Activated CD8-positive, alpha-beta T cell treated with anti-CD3 and anti-CD28 coated beads for 36 hours (primary cell): Measurements from ENCODE around the gene FANCE. TPM values are rescaled to one million over a fixed set of nuclear protein-coding genes. Genes with fewer than 3 reads are reported as not detected.

Experiments
- ATAC-seq: fragments of 200-7000 bp; cut with Tn5 transposase; one replicate; pipeline ENCODE4 v1.10.0; 2021; ENCODE audit warnings: mild to moderate bottlenecking, moderate library complexity
- CTCF ChIA-PET: fragments of 350-600 bp; sonication (Branson Sonifier 250); formaldehyde crosslinking; loops from one replicate; lab custom pipeline; 2021; ENCODE audit warnings: antibody characterized with exemption; lab: Charles Lee
- POLR2A ChIA-PET: fragments of 350-600 bp; sonication (Branson Sonifier 250); formaldehyde crosslinking; loops from one replicate; lab custom pipeline; 2021; ENCODE audit warnings: antibody characterized with exemption; lab: Charles Lee
- DNase-seq: peaks from one replicate; pipeline ENCODE4 v3.0.0-alpha.2; 2020
- H3K27ac Mint-ChIP-seq: one replicate; pipeline ENCODE4 v1.8.0; 2021; ENCODE audit warnings: mild to moderate bottlenecking, mixed read lengths
- H3K27me3 Mint-ChIP-seq: one replicate; pipeline ENCODE4 v1.8.0; 2021; ENCODE audit warnings: mixed read lengths
- H3K36me3 Mint-ChIP-seq: one replicate; pipeline ENCODE4 v1.8.0; 2021; ENCODE audit warnings: low read depth, mixed read lengths
- H3K4me1 Mint-ChIP-seq: one replicate; pipeline ENCODE4 v1.8.0; 2021; ENCODE audit warnings: low read depth, mixed read lengths
- H3K4me3 Mint-ChIP-seq: one replicate; pipeline ENCODE4 v1.8.0; 2021; ENCODE audit warnings: mild to moderate bottlenecking, moderate library complexity, mixed read lengths
- H3K9me3 Mint-ChIP-seq: one replicate; pipeline ENCODE4 v1.8.0; 2021; ENCODE audit warnings: mixed read lengths
- CTCF ChIP-seq: fragments of 200-600 bp; IDR thresholded peaks from one replicate; pipeline ENCODE4 v1.8.0; 2022; ENCODE audit warnings: antibody characterized with exemption, mild to moderate bottlenecking
- intact Hi-C: fragments of 100-400 bp; cut with micrococcal nuclease; formaldehyde crosslinking; loops from one replicate; pipeline ENCODE4 v1.10.0; 2022
- total RNA-seq, 2 experiments: library from RNA; stranded (reverse); gene quantifications; one replicate each; pipeline ENCODE4 v1.2.3, GENCODE V29; 2021

The FANCE gene
- total RNA-seq, 2 experiments from 2014 or later, result 18.8 to 19.4 TPM

GRCh38 chr6:35506536-35506935 lies 54.4 kb downstream of the FANCE start:
- no peak for ATAC-seq
- Mint-ChIP-seq H3K36me3 (no peaks in the 10 kb centered on the region), H3K4me1 (peaks cover 3% of the 10 kb centered on the region), H3K27ac (no peak overlapping the region), H3K27me3 (peaks cover 5% of the 10 kb centered on the region), H3K9me3 (no peaks in the 10 kb centered on the region), H3K4me3 (no peak overlapping the region)
- intact Hi-C loops, result no loop called here
- ChIA-PET CTCF (interaction anchor here (0.9 kb wide), 1 partner anchor 16 kb away, joined by 4 read pairs; no protein-coding TSS in a partner anchor), POLR2A (interaction anchor here (1.4 kb wide), 1 partner anchor 10 kb away, joined by 3 read pairs; no protein-coding TSS in a partner anchor)
- DNase-seq, result no peak
- no peak for TF ChIP-seq CTCF

GRCh38 chr6:35507221-35507620 lies 55.1 kb downstream of the FANCE start:
- ATAC-seq, result no peak
- CTCF ChIA-PET, result interaction anchor here (0.9 kb wide), 1 partner anchor 15 kb away, joined by 4 read pairs; no protein-coding TSS in a partner anchor
- Mint-ChIP-seq H3K27ac (no peak overlapping the region), H3K27me3 (peaks cover 3% of the 10 kb centered on the region), H3K4me1 (peaks cover 3% of the 10 kb centered on the region), H3K4me3 (no peak overlapping the region), H3K9me3 (no peaks in the 10 kb centered on the region), H3K36me3 (no peaks in the 10 kb centered on the region)
- intact Hi-C loops, result no loop called here
- TF ChIP-seq CTCF, result no peak
- DNase-seq, result no peak
- POLR2A ChIA-PET, result interaction anchor here (1.4 kb wide), 1 partner anchor 11 kb away, joined by 3 read pairs; no protein-coding TSS in a partner anchor

GRCh38 chr6:35508027-35508426 lies 55.9 kb downstream of the FANCE start:
- DNase-seq, result no peak
- peaks cover 3% of the 10 kb centered on the region for H3K4me1 Mint-ChIP-seq
- no peak overlapping the region for H3K4me3 Mint-ChIP-seq
- intact Hi-C loops, result no loop called here
- no peaks in the 10 kb centered on the region for H3K9me3 Mint-ChIP-seq
- H3K27me3 Mint-ChIP-seq, result peaks cover 3% of the 10 kb centered on the region
- no peak for ATAC-seq
- ChIA-PET CTCF (interaction anchor here (0.7 to 1.1 kb wide), 4 partner anchors 10 to 40 kb away, joined by 3 to 4 read pairs (median 3); partner anchors contain the start of gene RPL10A), POLR2A (interaction anchor here (1.4 kb wide), 1 partner anchor 12 kb away, joined by 3 read pairs; no protein-coding TSS in a partner anchor)
- H3K36me3 Mint-ChIP-seq, result no peaks in the 10 kb centered on the region
- no peak overlapping the region for H3K27ac Mint-ChIP-seq
- no peak for TF ChIP-seq CTCF

GRCh38 chr6:35508542-35508941 lies 56.4 kb downstream of the FANCE start:
- Mint-ChIP-seq H3K4me3 (no peak overlapping the region), H3K9me3 (no peaks in the 10 kb centered on the region), H3K36me3 (no peaks in the 10 kb centered on the region), H3K27me3 (peaks cover 3% of the 10 kb centered on the region), H3K4me1 (peaks cover 3% of the 10 kb centered on the region), H3K27ac (no peak overlapping the region)
- TF ChIP-seq CTCF, result no peak
- DNase-seq (no peak), ATAC-seq (no peak)
- intact Hi-C loops, result no loop called here
- ChIA-PET POLR2A (no interaction called here), CTCF (interaction anchor here (0.9 to 1.1 kb wide), 3 partner anchors 11 to 41 kb away, joined by 3 to 4 read pairs (median 3); partner anchors contain the start of gene RPL10A)

- peaks cover 3% of the 10 kb centered on the region for H3K4me1 Mint-ChIP-seq
- ATAC-seq, result peak; percentile 34
- no peak for TF ChIP-seq CTCF
Measured at GRCh38 chr6:35510916-35511561, 58.9 kb downstream of the FANCE start.

More at GRCh38 chr6:35510916-35511561, 58.9 kb downstream of the FANCE start:
- Mint-ChIP-seq H3K9me3 (no peaks in the 10 kb centered on the region), H3K27me3 (peaks cover 3% of the 10 kb centered on the region), H3K36me3 (no peaks in the 10 kb centered on the region), H3K27ac (no peak overlapping the region), H3K4me3 (no peak overlapping the region)
- CTCF ChIA-PET, result interaction anchor here (0.7 to 2.1 kb wide), 2 partner anchors 11 to 69 kb away, joined by 3 to 6 read pairs; no protein-coding TSS in a partner anchor
- intact Hi-C loops, result no loop called here
- POLR2A ChIA-PET, result no interaction called here
- DNase-seq, result no peak
